ENCODE measurements around the gene PHC2.

The PHC2 gene

DNA sequence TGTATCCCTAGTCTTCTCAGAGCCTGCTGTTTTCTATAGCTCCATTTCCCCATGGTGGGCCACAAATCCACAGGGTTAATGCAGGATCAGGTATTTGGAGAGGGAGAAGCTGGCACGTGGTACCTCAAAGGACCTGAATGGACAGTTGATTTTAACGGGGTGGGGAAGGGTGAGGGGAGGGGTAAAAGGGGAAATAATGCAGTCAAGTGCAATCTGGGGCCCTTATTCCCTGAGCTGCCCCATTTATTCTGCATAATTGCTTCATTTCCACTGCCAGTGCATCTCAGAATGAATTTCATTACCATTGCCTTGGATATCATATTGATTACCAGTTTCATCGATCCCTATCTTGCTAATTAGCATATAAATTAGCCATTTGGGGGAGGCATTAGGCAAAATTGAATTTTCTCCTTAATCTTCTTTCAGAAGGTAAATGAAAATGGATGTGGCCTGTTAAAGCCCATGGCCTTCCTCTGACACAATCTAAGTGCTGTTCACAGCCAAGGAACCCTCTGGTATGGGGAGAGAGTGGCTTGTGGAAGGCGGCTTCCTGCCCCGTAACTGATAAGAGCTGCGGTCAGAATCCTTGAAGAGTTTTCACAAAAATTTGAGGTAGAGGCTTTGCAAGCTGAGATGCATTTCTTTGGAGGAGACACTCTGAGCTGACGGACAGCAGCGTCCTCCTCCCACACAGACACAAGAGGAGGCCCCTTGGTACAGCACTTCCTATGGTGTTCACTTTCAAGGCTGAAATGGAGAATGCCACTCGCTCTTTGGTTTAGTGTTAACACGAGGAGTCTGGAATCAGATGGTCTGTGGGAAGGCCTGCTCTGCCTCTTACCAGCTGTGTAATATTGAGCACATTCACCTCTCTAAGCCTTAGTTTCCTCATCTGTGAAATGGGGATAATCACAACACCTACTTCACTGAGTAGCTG, 34.4 kb downstream of the PHC2 start:
- no peak overlapping the region for H3K27ac ChIP-seq (ENCODE audit: low read depth, low read length)
- no peaks in the 10 kb centered on the region for H3K27me3 ChIP-seq (ENCODE audit: insufficient read depth, low read length)
- no peaks in the 10 kb centered on the region for H3K9me3 ChIP-seq (ENCODE audit: insufficient read depth, low read depth, low read length)
- no peak overlapping the region for H3K4me3 ChIP-seq (ENCODE audit: low read length)
- H3K4me1 ChIP-seq (ENCODE audit: insufficient read depth, low read length): peaks cover 11% of the 10 kb centered on the region
- WGBS: 82% methylated on average over 10 of the region's 10 CpGs
- no peak overlapping the region for H3K9ac ChIP-seq (ENCODE audit: low read depth, low read length)
- no peaks in the 10 kb centered on the region for H3K36me3 ChIP-seq (ENCODE audit: insufficient read depth, low read length)

DNA sequence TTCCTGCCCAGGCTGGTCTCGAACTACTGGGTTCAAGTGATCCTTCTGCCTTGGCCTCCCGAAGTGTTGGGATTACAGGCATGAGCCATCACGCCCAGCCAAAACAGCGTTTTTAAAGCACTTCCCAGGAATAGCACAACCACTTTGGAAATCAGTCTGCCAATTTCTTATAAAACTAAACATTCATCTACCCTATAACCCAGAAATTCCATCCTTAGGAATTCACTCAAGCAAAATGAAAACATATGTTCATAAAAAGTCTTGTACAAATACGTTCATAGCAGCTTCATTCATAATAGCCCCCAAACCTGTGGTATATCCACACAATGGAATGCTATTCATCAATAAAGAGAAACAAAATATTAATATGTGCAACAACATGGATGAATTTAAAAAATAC, 36.1 kb downstream of the PHC2 start:
- Histone ChIP-seq H3K9me3 (ENCODE audit: insufficient read depth, low read depth, low read length) (no peaks in the 10 kb centered on the region), H3K4me1 (ENCODE audit: insufficient read depth, low read length) (peaks cover 11% of the 10 kb centered on the region), H3K36me3 (ENCODE audit: insufficient read depth, low read length) (no peaks in the 10 kb centered on the region), H3K4me3 (ENCODE audit: low read length) (no peak overlapping the region), H3K9ac (ENCODE audit: low read depth, low read length) (no peak overlapping the region), H3K27me3 (ENCODE audit: insufficient read depth, low read length) (no peaks in the 10 kb centered on the region), H3K27ac (ENCODE audit: low read depth, low read length) (no peak overlapping the region)
- WGBS: 95% methylated on average over 5 of the region's 5 CpGs

DNA sequence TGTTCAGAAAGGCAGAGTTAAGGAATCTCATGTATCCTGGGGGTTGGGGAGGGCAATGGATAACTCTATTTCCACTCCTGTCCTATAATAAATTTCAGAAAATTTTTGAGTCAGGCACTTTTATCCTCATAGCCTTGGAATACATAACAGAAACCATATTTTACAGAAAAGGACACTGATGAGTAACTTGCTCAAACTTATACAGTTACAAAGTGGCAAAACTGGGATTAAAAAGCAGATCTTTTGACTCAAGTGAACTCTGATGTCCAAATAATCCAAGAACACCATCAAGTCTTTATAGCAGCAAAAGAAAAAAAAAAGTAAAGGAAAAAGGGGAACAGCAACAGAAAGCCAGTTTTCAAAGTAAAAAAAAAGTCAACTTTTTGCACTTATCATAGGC, 36.9 kb downstream of the PHC2 start:
- H3K4me1 ChIP-seq (ENCODE audit: insufficient read depth, low read length): peaks cover 14% of the 10 kb centered on the region
- H3K9me3 ChIP-seq (ENCODE audit: insufficient read depth, low read depth, low read length): no peaks in the 10 kb centered on the region
- H3K9ac ChIP-seq (ENCODE audit: low read depth, low read length): no peak overlapping the region
- no peaks in the 10 kb centered on the region for H3K27me3 ChIP-seq (ENCODE audit: insufficient read depth, low read length)
- no peaks in the 10 kb centered on the region for H3K36me3 ChIP-seq (ENCODE audit: insufficient read depth, low read length)
- no peak overlapping the region for H3K27ac ChIP-seq (ENCODE audit: low read depth, low read length)
- H3K4me3 ChIP-seq (ENCODE audit: low read length): no peak overlapping the region

DNA sequence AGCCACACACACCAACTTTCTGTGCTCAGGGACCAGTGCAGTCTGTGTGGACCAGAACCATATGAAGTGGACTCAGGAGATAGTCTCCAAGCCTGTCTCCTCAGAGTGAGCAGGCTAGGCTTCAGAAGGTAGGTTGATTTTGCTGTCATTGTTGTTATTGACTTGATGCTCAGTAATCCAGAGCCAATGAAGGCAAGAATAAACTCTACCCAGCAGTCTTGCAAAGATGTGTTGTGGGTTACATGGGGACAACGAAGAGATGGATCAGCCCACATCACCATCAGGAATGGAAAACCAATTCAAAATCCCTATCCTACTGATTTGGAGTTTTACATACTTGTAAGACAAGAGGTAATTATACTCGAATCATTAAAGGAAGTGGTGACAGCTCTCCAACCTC, 37.4 kb downstream of the PHC2 start:
- no peak overlapping the region for H3K27ac ChIP-seq (ENCODE audit: low read depth, low read length)

DNA sequence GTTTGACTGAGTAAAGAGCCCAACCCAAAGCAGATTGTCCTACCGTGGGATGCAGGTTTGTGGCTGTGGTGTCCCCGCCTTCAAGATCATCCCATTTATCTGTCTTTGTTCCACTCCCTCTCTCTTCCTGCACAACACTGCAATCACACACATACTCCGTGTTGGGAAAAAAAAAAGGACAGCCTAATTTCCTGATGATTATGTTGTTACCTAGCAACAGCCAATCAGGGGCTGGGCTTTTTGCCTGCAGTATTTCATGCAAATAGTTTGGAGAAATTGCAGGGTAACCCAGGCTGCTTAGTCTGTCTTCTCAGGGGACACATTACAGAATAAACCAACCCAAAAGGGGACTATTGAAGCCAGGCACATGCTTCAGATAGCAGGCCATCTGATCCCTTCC, 38.3 kb downstream of the PHC2 start:
- no peaks in the 10 kb centered on the region for H3K9me3 ChIP-seq (ENCODE audit: insufficient read depth, low read depth, low read length)
- H3K4me3 ChIP-seq (ENCODE audit: low read length): no peak overlapping the region
- H3K36me3 ChIP-seq (ENCODE audit: insufficient read depth, low read length): no peaks in the 10 kb centered on the region
- H3K27ac ChIP-seq (ENCODE audit: low read depth, low read length): no peak overlapping the region
- H3K4me1 ChIP-seq (ENCODE audit: insufficient read depth, low read length): peaks cover 15% of the 10 kb centered on the region
- H3K27me3 ChIP-seq (ENCODE audit: insufficient read depth, low read length): no peaks in the 10 kb centered on the region
- 81% methylated on average over 2 of the region's 3 CpGs for WGBS
- H3K9ac ChIP-seq (ENCODE audit: low read depth, low read length): no peak overlapping the region

More for the DNA sequence above, 37.4 kb downstream of the PHC2 start:
- Histone ChIP-seq H3K9ac (ENCODE audit: low read depth, low read length) (no peak overlapping the region), H3K27me3 (ENCODE audit: insufficient read depth, low read length) (no peaks in the 10 kb centered on the region), H3K4me3 (ENCODE audit: low read length) (no peak overlapping the region), H3K9me3 (ENCODE audit: insufficient read depth, low read depth, low read length) (no peaks in the 10 kb centered on the region), H3K36me3 (ENCODE audit: insufficient read depth, low read length) (no peaks in the 10 kb centered on the region), H3K4me1 (ENCODE audit: insufficient read depth, low read length) (peaks cover 15% of the 10 kb centered on the region)
- 83% methylated on average over 1 of the region's 2 CpGs for WGBS

DNA sequence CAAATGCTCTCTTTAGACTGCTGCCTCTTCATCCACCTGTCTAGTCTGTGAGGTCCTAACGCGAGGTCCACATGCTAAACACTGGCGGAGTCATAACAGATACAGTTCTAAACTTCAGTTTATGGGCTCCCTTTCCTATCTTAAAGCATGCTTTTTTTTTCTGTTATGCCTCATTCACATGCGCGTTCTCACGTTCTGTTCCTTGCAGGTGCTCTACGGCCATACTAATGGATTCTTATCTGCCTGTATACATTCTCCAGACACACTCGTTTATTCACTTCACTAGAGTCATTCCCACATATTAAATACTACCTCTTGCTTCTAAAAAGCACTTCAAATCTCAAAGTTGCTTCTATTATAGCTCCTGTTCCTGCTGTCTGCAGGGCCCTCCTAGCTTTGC, 38.7 kb downstream of the PHC2 start:
- H3K27ac ChIP-seq (ENCODE audit: low read depth, low read length): no peak overlapping the region
- H3K36me3 ChIP-seq (ENCODE audit: insufficient read depth, low read length): no peaks in the 10 kb centered on the region
- 89% methylated on average over 8 of the region's 8 CpGs for WGBS
- H3K4me3 ChIP-seq (ENCODE audit: low read length): no peak overlapping the region
- H3K27me3 ChIP-seq (ENCODE audit: insufficient read depth, low read length): no peaks in the 10 kb centered on the region
- H3K4me1 ChIP-seq (ENCODE audit: insufficient read depth, low read length): peaks cover 15% of the 10 kb centered on the region
- no peak overlapping the region for H3K9ac ChIP-seq (ENCODE audit: low read depth, low read length)
- no peaks in the 10 kb centered on the region for H3K9me3 ChIP-seq (ENCODE audit: insufficient read depth, low read depth, low read length)

DNA sequence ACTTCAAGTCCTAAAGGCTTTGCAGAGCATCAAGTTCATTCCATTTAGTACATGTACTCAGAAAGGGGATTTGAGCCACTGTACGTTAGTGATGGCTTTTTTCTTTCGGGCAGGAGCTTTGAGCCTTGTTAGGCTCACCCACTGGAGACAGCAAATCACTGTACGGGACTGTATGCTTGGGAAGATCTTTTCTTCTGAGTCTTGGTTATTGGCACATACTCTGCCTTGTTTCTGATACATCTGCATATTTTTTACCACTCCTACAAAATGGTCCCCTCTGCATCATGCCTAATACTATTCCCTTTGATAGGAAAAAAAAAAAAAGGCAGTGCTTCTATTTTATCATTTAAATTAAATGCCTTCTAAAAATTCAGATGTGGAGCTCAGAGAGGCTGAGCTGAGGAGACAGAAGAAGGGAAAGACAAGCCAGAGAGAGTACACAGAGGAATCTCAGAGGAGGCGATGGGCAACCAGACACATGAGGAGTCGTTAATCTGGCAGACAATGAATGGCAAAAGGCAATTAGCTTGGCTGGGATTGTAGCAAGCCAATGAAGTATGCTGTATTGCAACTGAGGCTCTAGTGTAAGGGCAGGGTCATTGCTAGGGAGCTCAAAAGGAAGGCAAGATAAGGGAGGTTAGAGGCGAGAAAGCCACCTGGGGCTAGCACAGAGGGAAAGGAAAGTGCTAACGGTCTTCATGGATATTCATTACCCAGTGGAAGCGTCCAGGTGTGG, 39.4 kb downstream of the PHC2 start:
- 71% methylated on average over 8 of the region's 8 CpGs for WGBS
- Histone ChIP-seq H3K4me1 (ENCODE audit: insufficient read depth, low read length) (peaks cover 15% of the 10 kb centered on the region), H3K9ac (ENCODE audit: low read depth, low read length) (no peak overlapping the region), H3K36me3 (ENCODE audit: insufficient read depth, low read length) (no peaks in the 10 kb centered on the region), H3K27ac (ENCODE audit: low read depth, low read length) (no peak overlapping the region), H3K4me3 (ENCODE audit: low read length) (no peak overlapping the region), H3K9me3 (ENCODE audit: insufficient read depth, low read depth, low read length) (no peaks in the 10 kb centered on the region), H3K27me3 (ENCODE audit: insufficient read depth, low read length) (no peaks in the 10 kb centered on the region)

DNA sequence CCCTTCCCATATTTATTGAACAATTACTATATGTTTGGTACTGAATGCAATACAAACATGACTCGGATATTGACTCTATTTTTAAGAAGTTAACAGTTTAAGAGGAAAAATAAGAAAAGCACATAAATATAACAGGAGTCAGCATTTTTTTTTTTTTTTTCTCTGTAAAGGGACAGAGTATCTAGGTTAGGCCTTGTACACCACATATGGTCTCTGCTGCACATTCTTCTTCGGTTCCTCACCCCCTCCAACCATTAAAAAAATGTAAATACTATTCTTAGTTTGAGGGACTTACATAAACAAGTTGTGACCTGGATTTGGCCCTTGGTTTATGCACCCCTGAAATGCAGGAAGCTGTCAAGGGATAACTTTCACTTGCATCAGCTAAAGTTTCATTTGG, 40.4 kb downstream of the PHC2 start:
- H3K9me3 ChIP-seq (ENCODE audit: insufficient read depth, low read depth, low read length): no peaks in the 10 kb centered on the region
- H3K4me3 ChIP-seq (ENCODE audit: low read length): no peak overlapping the region
- no peak overlapping the region for H3K9ac ChIP-seq (ENCODE audit: low read depth, low read length)
- no peaks in the 10 kb centered on the region for H3K27me3 ChIP-seq (ENCODE audit: insufficient read depth, low read length)
- no CpG with 5 or more reads among the region's 2 CpGs for WGBS
- peaks cover 15% of the 10 kb centered on the region for H3K4me1 ChIP-seq (ENCODE audit: insufficient read depth, low read length)
- H3K36me3 ChIP-seq (ENCODE audit: insufficient read depth, low read length): no peaks in the 10 kb centered on the region
- H3K27ac ChIP-seq (ENCODE audit: low read depth, low read length): no peak overlapping the region

DNA sequence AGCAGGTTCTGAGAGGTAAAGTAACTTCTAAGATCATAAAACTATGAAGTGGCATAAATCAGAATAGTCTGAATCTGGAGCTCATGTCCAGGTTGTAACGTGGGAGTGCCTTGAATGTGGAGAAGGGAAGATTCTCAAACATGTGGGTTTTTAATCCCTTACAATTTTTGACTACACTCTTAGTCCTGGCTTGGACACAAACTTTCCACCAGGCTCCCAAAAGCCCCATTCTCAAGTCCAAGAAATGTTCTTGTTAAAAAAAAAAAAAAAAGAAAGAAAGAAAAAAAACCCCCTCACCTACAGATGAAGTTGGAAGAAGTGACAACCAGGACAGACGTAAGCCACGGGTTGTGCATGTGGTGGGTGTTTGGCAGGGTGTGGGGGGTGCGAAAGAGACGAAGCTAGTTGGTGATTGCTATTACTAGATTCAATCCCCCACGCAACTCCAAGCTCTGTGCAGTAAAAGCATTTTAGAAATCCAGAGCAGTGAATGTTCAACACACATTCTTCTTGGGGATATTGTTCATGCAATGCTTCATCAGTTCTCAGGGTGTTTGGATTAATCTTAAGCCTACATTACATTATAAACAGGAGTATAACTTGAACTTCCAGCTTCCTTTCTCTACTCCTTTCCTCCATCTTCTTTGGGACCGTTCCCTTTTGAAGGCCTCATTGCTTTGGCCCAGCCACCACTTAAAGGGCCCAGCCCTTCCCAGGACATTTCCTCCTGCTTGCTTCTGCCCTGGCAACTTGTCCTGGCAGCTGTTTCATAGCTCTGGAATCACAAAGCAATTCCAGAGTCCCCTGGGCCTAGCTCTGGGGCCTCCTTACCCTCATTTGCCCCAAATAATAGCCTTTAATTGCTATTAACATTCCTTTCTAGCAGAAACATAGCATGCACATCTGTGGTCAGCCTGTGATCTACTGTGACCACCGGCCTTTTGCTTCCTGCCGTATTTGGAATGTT, 41.8 kb downstream of the PHC2 start:
- no peaks in the 10 kb centered on the region for H3K36me3 ChIP-seq (ENCODE audit: insufficient read depth, low read length)
- no peak overlapping the region for H3K9ac ChIP-seq (ENCODE audit: low read depth, low read length)
- no peaks in the 10 kb centered on the region for H3K9me3 ChIP-seq (ENCODE audit: insufficient read depth, low read depth, low read length)
- H3K4me1 ChIP-seq (ENCODE audit: insufficient read depth, low read length): peaks cover 20% of the 10 kb centered on the region
- no peak overlapping the region for H3K27ac ChIP-seq (ENCODE audit: low read depth, low read length)
- no peaks in the 10 kb centered on the region for H3K27me3 ChIP-seq (ENCODE audit: insufficient read depth, low read length)
- 93% methylated on average over 9 of the region's 9 CpGs for WGBS
- H3K4me3 ChIP-seq (ENCODE audit: low read length): no peak overlapping the region

DNA sequence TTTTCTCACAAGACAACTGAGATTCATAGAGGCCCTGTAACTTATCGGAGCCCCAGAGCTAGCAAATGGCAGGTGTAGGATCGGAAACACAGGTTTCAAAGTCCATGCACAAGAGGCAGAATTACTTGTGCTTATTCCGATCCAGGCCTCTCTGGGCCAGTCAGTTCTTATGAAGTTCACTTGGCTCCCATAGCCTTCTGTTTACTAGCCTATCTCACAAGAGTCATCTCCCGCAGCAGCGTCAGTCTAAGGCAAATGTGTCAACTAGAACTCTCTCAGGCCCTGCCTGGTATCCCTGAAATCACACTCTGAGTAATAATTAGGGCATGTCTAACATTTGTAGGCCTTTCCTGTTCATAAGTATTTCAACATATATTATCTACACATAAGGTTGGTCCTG, 43.3 kb downstream of the PHC2 start:
- Histone ChIP-seq H3K9ac (ENCODE audit: low read depth, low read length) (no peak overlapping the region), H3K27ac (ENCODE audit: low read depth, low read length) (no peak overlapping the region), H3K4me3 (ENCODE audit: low read length) (no peak overlapping the region), H3K36me3 (ENCODE audit: insufficient read depth, low read length) (no peaks in the 10 kb centered on the region), H3K4me1 (ENCODE audit: insufficient read depth, low read length) (peaks cover 17% of the 10 kb centered on the region; the same call in 1 of the 2 replicates), H3K27me3 (ENCODE audit: insufficient read depth, low read length) (no peaks in the 10 kb centered on the region), H3K9me3 (ENCODE audit: insufficient read depth, low read depth, low read length) (no peaks in the 10 kb centered on the region)
- 95% methylated on average over 5 of the region's 5 CpGs for WGBS

All from HUES64 (cell line).